HEK293 (cell line): Measurements from ENCODE around the gene LRRC8E.

ENCODE experiments used
- CTCF ChIA-PET: fragments of 350-600 bp; formaldehyde crosslinking; extraction: SDS; loops from one replicate; lab custom pipeline; 2021; ENCODE audit warnings: antibody characterized with exemption; lab: Yijun Ruan, JAX
- POLR2A ChIA-PET: fragments of 300-600 bp; formaldehyde crosslinking; extraction: SDS; loops from one replicate; lab custom pipeline; 2020; ENCODE audit warnings: antibody characterized with exemption, inconsistent platforms; lab: Yijun Ruan, JAX
- H3K27ac ChIP-seq: fragments of 200-500 bp; sonication (Bioruptor generic); 2 replicates; pipeline ENCODE4 v1.5.1; 2014; ENCODE audit warnings: low read depth, low read length, control low read depth, inconsistent platforms; ENCODE audit errors: extremely low read depth
- H3K36me3 ChIP-seq, 2 experiments: fragments of 200-500 bp in 1 of 2; sonication (Bioruptor generic) in 1 of 2; 1 replicate in 1 of 2; 2 replicates in 1 of 2; pipeline ENCODE4 v1.5.1; 2014 to 2017; ENCODE audit warnings: inconsistent platforms in 2 of 2, low read length in 2 of 2; ENCODE audit not compliant: control insufficient read depth in 2 of 2, insufficient read depth in 1 of 2
- H3K4me1 ChIP-seq: fragments of 200-500 bp; sonication (Bioruptor generic); 2 replicates; pipeline ENCODE4 v1.5.1; 2014; ENCODE audit warnings: mild to moderate bottlenecking, low read length, inconsistent platforms; ENCODE audit not compliant: control insufficient read depth, insufficient read depth
- H3K4me3 ChIP-seq: 2 replicates; pipeline ENCODE4 v1.5.1; 2011; ENCODE audit warnings: low read depth, mild to moderate bottlenecking, control low read depth, low read length, moderate library complexity
- H3K9me3 ChIP-seq: fragments of 200-500 bp; sonication (Bioruptor generic); 2 replicates; pipeline ENCODE4 v1.5.1; 2014; ENCODE audit warnings: low read depth, low read length, inconsistent platforms; ENCODE audit not compliant: control insufficient read depth, insufficient read depth
- KLF10 ChIP-seq: fragments of 450-650 bp; IDR thresholded peaks from 2 replicates; pipeline ENCODE4 v1.5.1; 2018; ENCODE audit warnings: missing biosample characterization, mild to moderate bottlenecking, missing genetic modification characterization
- KLF9 ChIP-seq: fragments of 450-650 bp; formaldehyde crosslinking; IDR thresholded peaks from 2 replicates; pipeline ENCODE4 v1.5.1; 2016; ENCODE audit warnings: missing biosample characterization, missing genetic modification characterization, low read depth
- SCRT1 ChIP-seq: fragments of 450-650 bp; formaldehyde crosslinking; IDR thresholded peaks from 2 replicates; pipeline ENCODE4 v1.5.1; 2016; ENCODE audit warnings: missing biosample characterization, missing genetic modification characterization, borderline replicate concordance
- ZBTB17 ChIP-seq: fragments of 450-650 bp; formaldehyde crosslinking; IDR thresholded peaks from 2 replicates; pipeline ENCODE4 v1.5.1; 2016; ENCODE audit warnings: missing biosample characterization, missing genetic modification characterization
- ZNF133 ChIP-seq: fragments of 450-650 bp; formaldehyde crosslinking; IDR thresholded peaks from 2 replicates; pipeline ENCODE4 v1.5.1; 2016; ENCODE audit warnings: missing biosample characterization, missing genetic modification characterization
- ZNF214 ChIP-seq: fragments of 450-650 bp; formaldehyde crosslinking; IDR thresholded peaks from 2 replicates; pipeline ENCODE4 v1.5.1; 2017; ENCODE audit warnings: missing biosample characterization, mild to moderate bottlenecking, missing genetic modification characterization, borderline replicate concordance
- ZNF335 ChIP-seq: fragments of 450-650 bp; formaldehyde crosslinking; conservative IDR thresholded peaks from 2 replicates; pipeline ENCODE4 v1.5.1; 2016; ENCODE audit warnings: missing biosample characterization, missing genetic modification characterization
- ZNF404 ChIP-seq: fragments of 450-650 bp; formaldehyde crosslinking; IDR thresholded peaks from 2 replicates; pipeline ENCODE4 v1.5.1; 2017; ENCODE audit warnings: missing biosample characterization, missing genetic modification characterization
- ZNF473 ChIP-seq: fragments of 450-650 bp; formaldehyde crosslinking; IDR thresholded peaks from 2 replicates; pipeline ENCODE4 v1.5.1; 2017; ENCODE audit warnings: missing biosample characterization, missing genetic modification characterization
- ZNF624 ChIP-seq: fragments of 450-650 bp; formaldehyde crosslinking; IDR thresholded peaks from 2 replicates; pipeline ENCODE4 v1.5.1; 2017; ENCODE audit warnings: missing biosample characterization, missing genetic modification characterization
- ZNF658 ChIP-seq: fragments of 450-650 bp; formaldehyde crosslinking; IDR thresholded peaks from 2 replicates; pipeline ENCODE4; 2016; ENCODE audit warnings: missing biosample characterization, missing genetic modification characterization
- ZNF792 ChIP-seq: fragments of 450-650 bp; formaldehyde crosslinking; IDR thresholded peaks from 2 replicates; pipeline ENCODE4 v1.5.1; 2016; ENCODE audit warnings: missing biosample characterization, missing genetic modification characterization
- ZNF830 ChIP-seq: fragments of 450-650 bp; IDR thresholded peaks from 2 replicates; pipeline ENCODE4 v1.5.0; 2018; ENCODE audit warnings: missing biosample characterization, missing genetic modification characterization, low read depth, mild to moderate bottlenecking, moderate library complexity
- ZNF837 ChIP-seq: fragments of 450-650 bp; formaldehyde crosslinking; IDR thresholded peaks from 2 replicates; pipeline ENCODE4 v1.5.1; 2016; ENCODE audit warnings: missing biosample characterization, missing genetic modification characterization
- ZSCAN23 ChIP-seq: fragments of 450-650 bp; formaldehyde crosslinking; IDR thresholded peaks from 2 replicates; pipeline ENCODE4 v1.5.1; 2016; ENCODE audit warnings: missing biosample characterization, missing genetic modification characterization
- ZXDB ChIP-seq: fragments of 450-650 bp; formaldehyde crosslinking; IDR thresholded peaks from 2 replicates; pipeline ENCODE4 v1.5.1; 2016; ENCODE audit warnings: missing biosample characterization, missing genetic modification characterization
- TF ChIP-seq, protein P1 (sequence below): fragments of 450-650 bp; formaldehyde crosslinking; IDR thresholded peaks from 2 replicates; pipeline ENCODE4 v1.5.1; 2016; ENCODE audit warnings: missing biosample characterization, missing genetic modification characterization
- TF ChIP-seq, protein P2 (sequence below): fragments of 450-650 bp; formaldehyde crosslinking; IDR thresholded peaks from 2 replicates; pipeline ENCODE4 v1.5.1; 2016; ENCODE audit warnings: missing biosample characterization, missing genetic modification characterization
- TF ChIP-seq, protein P3 (sequence below): fragments of 450-650 bp; formaldehyde crosslinking; IDR thresholded peaks from 2 replicates; pipeline ENCODE4 v1.5.1; 2016; ENCODE audit warnings: missing biosample characterization, missing genetic modification characterization, low read depth
- TF ChIP-seq, protein P4 (sequence below): fragments of 450-650 bp; formaldehyde crosslinking; IDR thresholded peaks from 2 replicates; pipeline ENCODE4 v1.5.1; 2016; ENCODE audit warnings: missing biosample characterization, missing genetic modification characterization
- TF ChIP-seq, protein P5 (sequence below): fragments of 450-650 bp; formaldehyde crosslinking; IDR thresholded peaks from 2 replicates; pipeline ENCODE4 v1.5.1; 2016; ENCODE audit warnings: missing biosample characterization, missing genetic modification characterization

The LRRC8E gene

DNA sequence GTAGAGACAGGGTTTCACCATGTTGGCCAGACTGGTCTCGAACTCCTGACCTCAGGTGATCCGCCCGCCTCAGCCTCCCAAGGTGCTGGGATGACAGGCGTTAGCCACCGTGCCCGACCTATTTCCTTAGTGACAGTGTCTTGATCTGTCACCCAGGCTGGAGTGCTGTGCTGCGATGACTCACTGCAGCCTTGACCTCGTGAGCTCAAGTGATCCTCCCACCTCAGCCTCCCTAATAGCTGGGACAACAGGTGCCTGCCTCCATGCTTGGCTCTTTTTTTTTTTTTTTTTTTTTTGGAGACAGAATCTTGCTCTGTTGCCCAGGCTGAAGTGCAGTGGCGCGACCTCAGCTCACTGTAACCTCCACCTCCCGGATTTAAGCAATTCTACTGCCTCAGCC, 41.7 kb downstream of the LRRC8E start (continued):
- peak; percentile 96 for TF ChIP-seq SCRT1 (tag by site-specific recombination)
- TF ChIP-seq, protein P1, sequence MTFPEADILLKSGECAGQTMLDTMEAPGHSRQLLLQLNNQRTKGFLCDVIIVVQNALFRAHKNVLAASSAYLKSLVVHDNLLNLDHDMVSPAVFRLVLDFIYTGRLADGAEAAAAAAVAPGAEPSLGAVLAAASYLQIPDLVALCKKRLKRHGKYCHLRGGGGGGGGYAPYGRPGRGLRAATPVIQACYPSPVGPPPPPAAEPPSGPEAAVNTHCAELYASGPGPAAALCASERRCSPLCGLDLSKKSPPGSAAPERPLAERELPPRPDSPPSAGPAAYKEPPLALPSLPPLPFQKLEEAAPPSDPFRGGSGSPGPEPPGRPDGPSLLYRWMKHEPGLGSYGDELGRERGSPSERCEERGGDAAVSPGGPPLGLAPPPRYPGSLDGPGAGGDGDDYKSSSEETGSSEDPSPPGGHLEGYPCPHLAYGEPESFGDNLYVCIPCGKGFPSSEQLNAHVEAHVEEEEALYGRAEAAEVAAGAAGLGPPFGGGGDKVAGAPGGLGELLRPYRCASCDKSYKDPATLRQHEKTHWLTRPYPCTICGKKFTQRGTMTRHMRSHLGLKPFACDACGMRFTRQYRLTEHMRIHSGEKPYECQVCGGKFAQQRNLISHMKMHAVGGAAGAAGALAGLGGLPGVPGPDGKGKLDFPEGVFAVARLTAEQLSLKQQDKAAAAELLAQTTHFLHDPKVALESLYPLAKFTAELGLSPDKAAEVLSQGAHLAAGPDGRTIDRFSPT (tag by site-specific recombination), result peak; percentile 71

DNA sequence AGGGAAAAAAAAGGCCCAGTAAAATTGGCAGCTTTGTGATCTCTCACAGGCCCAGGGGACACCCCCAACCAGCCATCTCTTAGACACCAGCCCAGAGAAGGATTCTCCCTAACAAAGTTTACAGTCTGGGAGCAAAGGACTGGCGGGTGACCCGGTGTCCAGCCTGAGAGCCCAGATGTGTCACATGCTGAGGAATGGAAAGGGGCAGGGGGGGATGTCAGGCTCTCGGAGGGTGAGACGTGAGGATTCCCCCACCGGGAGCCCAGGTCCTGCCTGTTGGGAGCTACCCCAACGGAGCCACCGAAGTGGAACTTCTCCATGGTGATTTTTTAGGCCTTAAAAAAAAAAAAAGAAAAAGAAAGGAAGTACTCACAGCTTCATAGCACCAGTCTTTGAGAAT, 42.5 kb downstream of the LRRC8E start:
- ChIA-PET POLR2A (interaction anchor here (0.6 to 5.8 kb wide), 6 partner anchors 9 to 62 kb away, joined by 3 to 60 read pairs (median 6); partner anchors contain the start of genes SNAPC2 and TIMM44), CTCF (interaction anchor here (0.9 to 3.5 kb wide), 3 partner anchors 9 to 13 kb away, joined by 3 to 25 read pairs (median 3); partner anchors contain the start of gene TIMM44)
- TF ChIP-seq, protein P2, sequence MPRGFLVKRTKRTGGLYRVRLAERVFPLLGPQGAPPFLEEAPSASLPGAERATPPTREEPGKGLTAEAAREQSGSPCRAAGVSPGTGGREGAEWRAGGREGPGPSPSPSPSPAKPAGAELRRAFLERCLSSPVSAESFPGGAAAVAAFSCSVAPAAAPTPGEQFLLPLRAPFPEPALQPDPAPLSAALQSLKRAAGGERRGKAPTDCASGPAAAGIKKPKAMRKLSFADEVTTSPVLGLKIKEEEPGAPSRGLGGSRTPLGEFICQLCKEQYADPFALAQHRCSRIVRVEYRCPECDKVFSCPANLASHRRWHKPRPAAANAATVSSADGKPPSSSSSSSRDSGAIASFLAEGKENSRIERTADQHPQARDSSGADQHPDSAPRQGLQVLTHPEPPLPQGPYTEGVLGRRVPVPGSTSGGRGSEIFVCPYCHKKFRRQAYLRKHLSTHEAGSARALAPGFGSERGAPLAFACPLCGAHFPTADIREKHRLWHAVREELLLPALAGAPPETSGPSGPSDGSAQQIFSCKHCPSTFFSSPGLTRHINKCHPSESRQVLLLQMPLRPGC, result no peak
- TF ChIP-seq KLF10 (tag by site-specific recombination) (no peak), ZNF658 (tag by site-specific recombination) (no peak), ZSCAN23 (tag by site-specific recombination) (no peak), ZNF335 (tag by site-specific recombination) (no peak), ZXDB (tag by site-specific recombination) (no peak), ZNF792 (tag by site-specific recombination) (no peak), ZNF404 (tag by site-specific recombination) (no peak), ZBTB17 (no peak), ZNF624 (no peak), ZNF133 (tag by site-specific recombination) (no peak), ZNF830 (tag by site-specific recombination) (no peak), ZNF473 (no peak), ZNF214 (no peak), ZNF837 (no peak), KLF9 (tag by site-specific recombination) (no peak)
- TF ChIP-seq, protein P1 (tag by site-specific recombination), result no peak
- TF ChIP-seq, protein P3, sequence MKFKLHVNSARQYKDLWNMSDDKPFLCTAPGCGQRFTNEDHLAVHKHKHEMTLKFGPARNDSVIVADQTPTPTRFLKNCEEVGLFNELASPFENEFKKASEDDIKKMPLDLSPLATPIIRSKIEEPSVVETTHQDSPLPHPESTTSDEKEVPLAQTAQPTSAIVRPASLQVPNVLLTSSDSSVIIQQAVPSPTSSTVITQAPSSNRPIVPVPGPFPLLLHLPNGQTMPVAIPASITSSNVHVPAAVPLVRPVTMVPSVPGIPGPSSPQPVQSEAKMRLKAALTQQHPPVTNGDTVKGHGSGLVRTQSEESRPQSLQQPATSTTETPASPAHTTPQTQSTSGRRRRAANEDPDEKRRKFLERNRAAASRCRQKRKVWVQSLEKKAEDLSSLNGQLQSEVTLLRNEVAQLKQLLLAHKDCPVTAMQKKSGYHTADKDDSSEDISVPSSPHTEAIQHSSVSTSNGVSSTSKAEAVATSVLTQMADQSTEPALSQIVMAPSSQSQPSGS (tag by site-specific recombination), result no peak
- TF ChIP-seq, protein P4, sequence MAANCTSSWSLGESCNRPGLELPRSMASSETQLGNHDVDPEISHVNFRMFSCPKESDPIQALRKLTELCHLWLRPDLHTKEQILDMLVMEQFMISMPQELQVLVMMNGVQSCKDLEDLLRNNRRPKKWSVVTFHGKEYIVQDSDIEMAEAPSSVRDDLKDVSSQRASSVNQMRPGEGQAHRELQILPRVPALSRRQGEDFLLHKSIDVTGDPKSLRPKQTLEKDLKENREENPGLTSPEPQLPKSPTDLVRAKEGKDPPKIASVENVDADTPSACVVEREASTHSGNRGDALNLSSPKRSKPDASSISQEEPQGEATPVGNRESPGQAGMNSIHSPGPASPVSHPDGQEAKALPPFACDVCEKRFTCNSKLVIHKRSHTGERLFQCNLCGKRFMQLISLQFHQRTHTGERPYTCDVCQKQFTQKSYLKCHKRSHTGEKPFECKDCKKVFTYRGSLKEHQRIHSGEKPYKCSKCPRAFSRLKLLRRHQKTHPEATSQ, result no peak
- TF ChIP-seq, protein P5, sequence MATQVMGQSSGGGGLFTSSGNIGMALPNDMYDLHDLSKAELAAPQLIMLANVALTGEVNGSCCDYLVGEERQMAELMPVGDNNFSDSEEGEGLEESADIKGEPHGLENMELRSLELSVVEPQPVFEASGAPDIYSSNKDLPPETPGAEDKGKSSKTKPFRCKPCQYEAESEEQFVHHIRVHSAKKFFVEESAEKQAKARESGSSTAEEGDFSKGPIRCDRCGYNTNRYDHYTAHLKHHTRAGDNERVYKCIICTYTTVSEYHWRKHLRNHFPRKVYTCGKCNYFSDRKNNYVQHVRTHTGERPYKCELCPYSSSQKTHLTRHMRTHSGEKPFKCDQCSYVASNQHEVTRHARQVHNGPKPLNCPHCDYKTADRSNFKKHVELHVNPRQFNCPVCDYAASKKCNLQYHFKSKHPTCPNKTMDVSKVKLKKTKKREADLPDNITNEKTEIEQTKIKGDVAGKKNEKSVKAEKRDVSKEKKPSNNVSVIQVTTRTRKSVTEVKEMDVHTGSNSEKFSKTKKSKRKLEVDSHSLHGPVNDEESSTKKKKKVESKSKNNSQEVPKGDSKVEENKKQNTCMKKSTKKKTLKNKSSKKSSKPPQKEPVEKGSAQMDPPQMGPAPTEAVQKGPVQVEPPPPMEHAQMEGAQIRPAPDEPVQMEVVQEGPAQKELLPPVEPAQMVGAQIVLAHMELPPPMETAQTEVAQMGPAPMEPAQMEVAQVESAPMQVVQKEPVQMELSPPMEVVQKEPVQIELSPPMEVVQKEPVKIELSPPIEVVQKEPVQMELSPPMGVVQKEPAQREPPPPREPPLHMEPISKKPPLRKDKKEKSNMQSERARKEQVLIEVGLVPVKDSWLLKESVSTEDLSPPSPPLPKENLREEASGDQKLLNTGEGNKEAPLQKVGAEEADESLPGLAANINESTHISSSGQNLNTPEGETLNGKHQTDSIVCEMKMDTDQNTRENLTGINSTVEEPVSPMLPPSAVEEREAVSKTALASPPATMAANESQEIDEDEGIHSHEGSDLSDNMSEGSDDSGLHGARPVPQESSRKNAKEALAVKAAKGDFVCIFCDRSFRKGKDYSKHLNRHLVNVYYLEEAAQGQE (tag by site-specific recombination), result no peak
- no peak overlapping the region for H3K4me3 ChIP-seq
- no peaks in the 10 kb centered on the region for H3K9me3 ChIP-seq
- no peak overlapping the region for H3K27ac ChIP-seq
- peaks cover 6 to 66% of the 10 kb centered on the region in 2 experiments; a peak in 2 of 3 replicates for H3K36me3 ChIP-seq
- H3K4me1 ChIP-seq, result peaks cover 17% of the 10 kb centered on the region
